ENCODE data around the gene HNRNPM. TPM values are rescaled to one million over a fixed set of nuclear protein-coding genes. Genes with fewer than 3 reads are reported as not detected.

The HNRNPM gene
- total and polyA plus RNA-seq, 2 experiments from 2014 or later, result 69.3 to 159 TPM

DNA sequence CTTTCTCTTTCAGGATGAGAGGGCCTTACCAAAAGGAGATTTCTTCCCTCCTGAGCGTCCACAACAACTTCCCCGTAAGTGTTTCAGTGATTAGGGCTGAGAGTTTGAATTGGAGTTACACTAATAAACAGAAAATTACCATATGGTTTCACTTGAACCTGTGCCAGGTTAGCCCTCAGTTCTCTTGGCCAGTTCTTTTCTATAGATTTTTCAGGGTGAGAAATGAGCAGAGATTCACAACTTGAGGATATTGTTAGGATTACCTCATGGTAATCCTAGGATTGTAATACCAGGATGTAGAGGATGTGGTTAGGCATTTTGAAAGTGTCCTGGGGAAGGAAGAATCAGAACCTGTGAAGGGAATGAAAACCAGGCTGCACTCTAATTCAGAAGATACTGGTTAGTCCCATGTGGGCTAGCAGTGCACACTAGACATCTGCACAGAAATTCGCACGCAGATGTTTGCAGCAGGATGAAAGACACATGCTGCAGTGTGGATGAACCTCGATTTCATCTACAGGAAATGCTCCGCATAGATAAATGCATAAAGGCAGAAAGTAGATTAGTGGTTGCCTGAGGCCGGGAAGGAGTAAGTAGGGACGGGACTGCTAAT lies 24.1 kb downstream of the HNRNPM start:
- H3K4me2 ChIP-seq, result no peak overlapping the region
- no peaks in the 10 kb centered on the region for H3K27me3 ChIP-seq
- peaks cover 96% of the 10 kb centered on the region for H3K79me2 ChIP-seq
- no peak overlapping the region for H2AFZ ChIP-seq
- H3K4me3 ChIP-seq, result no peak overlapping the region
- H3K4me1 ChIP-seq (ENCODE audit: insufficient read depth), result no peaks in the 10 kb centered on the region
- no peaks in the 10 kb centered on the region for H3K9me2 ChIP-seq (replicated peaks; ENCODE audit: insufficient read depth)
- H3K27ac ChIP-seq, result no peak overlapping the region
- peaks cover 60% of the 10 kb centered on the region for H4K20me1 ChIP-seq (ENCODE audit: insufficient read depth, poor library complexity, severe bottlenecking)
- H3K9me3 ChIP-seq (ENCODE audit: low read depth), result no peaks in the 10 kb centered on the region
- WGBS (ENCODE audit: low lambda C conversion rate, missing lambda C conversion rate), result 84% methylated on average over 8 of the region's 8 CpGs
- TF ChIP-seq, protein P1, sequence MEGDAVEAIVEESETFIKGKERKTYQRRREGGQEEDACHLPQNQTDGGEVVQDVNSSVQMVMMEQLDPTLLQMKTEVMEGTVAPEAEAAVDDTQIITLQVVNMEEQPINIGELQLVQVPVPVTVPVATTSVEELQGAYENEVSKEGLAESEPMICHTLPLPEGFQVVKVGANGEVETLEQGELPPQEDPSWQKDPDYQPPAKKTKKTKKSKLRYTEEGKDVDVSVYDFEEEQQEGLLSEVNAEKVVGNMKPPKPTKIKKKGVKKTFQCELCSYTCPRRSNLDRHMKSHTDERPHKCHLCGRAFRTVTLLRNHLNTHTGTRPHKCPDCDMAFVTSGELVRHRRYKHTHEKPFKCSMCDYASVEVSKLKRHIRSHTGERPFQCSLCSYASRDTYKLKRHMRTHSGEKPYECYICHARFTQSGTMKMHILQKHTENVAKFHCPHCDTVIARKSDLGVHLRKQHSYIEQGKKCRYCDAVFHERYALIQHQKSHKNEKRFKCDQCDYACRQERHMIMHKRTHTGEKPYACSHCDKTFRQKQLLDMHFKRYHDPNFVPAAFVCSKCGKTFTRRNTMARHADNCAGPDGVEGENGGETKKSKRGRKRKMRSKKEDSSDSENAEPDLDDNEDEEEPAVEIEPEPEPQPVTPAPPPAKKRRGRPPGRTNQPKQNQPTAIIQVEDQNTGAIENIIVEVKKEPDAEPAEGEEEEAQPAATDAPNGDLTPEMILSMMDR (IDR thresholded peaks at IDR 0.05; ENCODE audit: poor library complexity), result no peak
- TF ChIP-seq EZH2 (IDR thresholded peaks at IDR 0.05; ENCODE audit: borderline replicate concordance) (no peak), EZH2phosphoT487 (IDR thresholded peaks at IDR 0.05; ENCODE audit: low read depth, severe bottlenecking, unreplicated experiment) (no peak)
- H3K36me3 ChIP-seq (replicated peaks; ENCODE audit: insufficient read depth, low read depth), result peaks cover 19% of the 10 kb centered on the region
- no peak for DNase-seq (ENCODE audit: low spot score)

- Histone ChIP-seq H3K9me3 (ENCODE audit: low read depth) (no peaks in the 10 kb centered on the region), H3K27ac (no peak overlapping the region), H3K4me3 (no peak overlapping the region), H3K9me2 (replicated peaks; ENCODE audit: insufficient read depth) (no peaks in the 10 kb centered on the region), H3K27me3 (no peaks in the 10 kb centered on the region), H4K20me1 (ENCODE audit: insufficient read depth, poor library complexity, severe bottlenecking) (peaks cover 50% of the 10 kb centered on the region), H2AFZ (no peak overlapping the region), H3K4me2 (no peak overlapping the region), H3K36me3 (replicated peaks; ENCODE audit: insufficient read depth, low read depth) (peaks cover 19% of the 10 kb centered on the region), H3K4me1 (ENCODE audit: insufficient read depth) (no peaks in the 10 kb centered on the region), H3K79me2 (peaks cover 96% of the 10 kb centered on the region)
- 72% methylated on average over 13 of the region's 13 CpGs for WGBS (ENCODE audit: low lambda C conversion rate, missing lambda C conversion rate)
- TF ChIP-seq EZH2phosphoT487 (IDR thresholded peaks at IDR 0.05; ENCODE audit: low read depth, severe bottlenecking, unreplicated experiment) (no peak), EZH2 (IDR thresholded peaks at IDR 0.05; ENCODE audit: borderline replicate concordance) (no peak)
- TF ChIP-seq, protein P1 (IDR thresholded peaks at IDR 0.05; ENCODE audit: poor library complexity), result no peak
- DNase-seq (ENCODE audit: low spot score), result no peak
These were observed 25.0 kb downstream of the HNRNPM start for GRCh38 chr19:8469613-8470368.

- Histone ChIP-seq H2AFZ (no peak overlapping the region), H3K4me2 (no peak overlapping the region), H3K27me3 (no peaks in the 10 kb centered on the region), H3K4me3 (no peak overlapping the region), H3K9me3 (ENCODE audit: low read depth) (no peaks in the 10 kb centered on the region), H3K9me2 (replicated peaks; ENCODE audit: insufficient read depth) (no peaks in the 10 kb centered on the region), H3K79me2 (peaks cover 99% of the 10 kb centered on the region), H3K27ac (no peak overlapping the region), H4K20me1 (ENCODE audit: insufficient read depth, poor library complexity, severe bottlenecking) (peaks cover 55% of the 10 kb centered on the region), H3K4me1 (ENCODE audit: insufficient read depth) (no peaks in the 10 kb centered on the region), H3K36me3 (replicated peaks; ENCODE audit: insufficient read depth, low read depth) (peaks cover 13% of the 10 kb centered on the region)
- WGBS (ENCODE audit: low lambda C conversion rate, missing lambda C conversion rate), result 95% methylated on average over 6 of the region's 6 CpGs
- TF ChIP-seq EZH2 (IDR thresholded peaks at IDR 0.05; ENCODE audit: borderline replicate concordance), result no peak
- no peak for TF ChIP-seq EZH2phosphoT487 (IDR thresholded peaks at IDR 0.05; ENCODE audit: low read depth, severe bottlenecking, unreplicated experiment)
- TF ChIP-seq, protein P1 (IDR thresholded peaks at IDR 0.05; ENCODE audit: poor library complexity), result no peak
- DNase-seq (ENCODE audit: low spot score), result no peak
These were observed 29.1 kb downstream of the HNRNPM start for GRCh38 chr19:8473648-8474476.

All from hepatocyte (in vitro differentiated cells).